HG03159 (cell line): ENCODE results near the gene SEMA6A.

ENCODE experiments used
- ATAC-seq: cut with Tn5 transposase; IDR thresholded peaks from one replicate; pipeline ENCODE4 v1.9.1; 2021; ENCODE audit warnings: mild to moderate bottlenecking, moderate library complexity; ENCODE audit not compliant: unreplicated experiment

The SEMA6A gene

DNA sequence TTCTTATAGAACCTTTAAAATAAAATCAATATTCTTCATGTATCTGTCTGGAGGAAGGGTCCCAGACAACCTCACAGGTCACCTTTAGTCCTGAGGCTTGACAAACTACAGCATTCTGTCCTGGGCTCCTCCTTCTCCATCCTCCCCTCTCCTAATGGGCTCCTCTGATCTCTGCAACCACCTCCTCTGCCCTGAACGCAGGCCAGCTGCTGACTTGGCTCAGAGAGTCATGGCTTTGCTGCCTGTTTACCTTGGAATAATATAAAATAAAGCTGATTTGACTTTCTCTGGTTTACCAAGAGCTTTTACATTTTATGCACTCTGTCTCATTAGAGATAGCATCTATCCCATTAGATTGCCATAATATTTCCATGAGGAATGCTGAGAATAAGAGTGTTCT lies 159.4 kb downstream of the SEMA6A start:
- ATAC-seq, result no peak

DNA sequence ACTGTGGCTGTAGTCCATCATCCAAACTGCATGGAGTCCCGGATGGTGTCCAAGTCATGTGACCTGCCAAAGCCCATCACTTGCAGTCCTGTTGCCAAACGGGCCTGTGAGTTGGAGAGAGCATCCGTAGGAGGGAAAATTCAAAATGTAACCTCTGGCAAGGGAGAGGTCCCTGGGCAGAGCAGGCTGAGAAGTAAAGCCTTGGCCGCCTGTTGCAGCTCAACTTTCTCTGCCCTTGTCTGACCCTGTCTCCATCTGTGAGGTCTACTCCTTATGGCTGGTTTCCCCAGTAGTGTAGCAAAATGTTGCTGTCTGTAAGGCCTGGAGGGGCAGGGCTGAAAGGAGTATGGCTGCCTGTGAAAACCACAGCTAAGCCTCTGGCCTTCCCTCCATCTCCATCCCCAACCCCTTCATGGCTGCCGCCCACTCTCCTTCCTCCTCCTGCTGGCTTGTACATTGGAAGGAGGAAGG lies 163.5 kb downstream of the SEMA6A start:
- no peak for ATAC-seq

DNA sequence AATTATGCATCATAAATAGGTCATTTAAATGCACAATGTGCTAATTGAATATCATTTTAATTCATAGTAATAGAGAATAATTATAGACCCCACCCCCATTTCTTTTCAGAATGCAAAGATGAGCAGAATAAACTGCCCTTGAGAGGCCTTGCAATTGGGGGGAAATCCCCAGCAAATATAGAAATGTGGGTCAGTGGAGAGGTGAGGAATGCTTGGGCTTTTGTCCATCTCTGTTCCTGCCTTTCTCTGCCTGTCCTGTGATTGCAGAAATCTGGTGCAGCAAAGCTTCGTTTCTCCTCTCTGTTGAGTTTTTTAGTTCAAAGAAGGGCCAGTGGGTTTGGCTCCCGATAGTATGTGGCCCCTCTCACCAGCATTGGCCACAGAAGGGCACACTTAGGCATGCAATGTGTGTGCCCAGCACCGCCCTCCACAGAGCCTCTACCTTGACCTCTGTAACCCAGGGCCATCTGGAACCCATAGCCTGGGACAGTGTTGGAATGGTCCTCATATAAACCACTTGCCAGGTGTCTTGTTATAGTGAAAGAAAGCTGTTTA lies 164.2 kb downstream of the SEMA6A start:
- no peak for ATAC-seq

DNA sequence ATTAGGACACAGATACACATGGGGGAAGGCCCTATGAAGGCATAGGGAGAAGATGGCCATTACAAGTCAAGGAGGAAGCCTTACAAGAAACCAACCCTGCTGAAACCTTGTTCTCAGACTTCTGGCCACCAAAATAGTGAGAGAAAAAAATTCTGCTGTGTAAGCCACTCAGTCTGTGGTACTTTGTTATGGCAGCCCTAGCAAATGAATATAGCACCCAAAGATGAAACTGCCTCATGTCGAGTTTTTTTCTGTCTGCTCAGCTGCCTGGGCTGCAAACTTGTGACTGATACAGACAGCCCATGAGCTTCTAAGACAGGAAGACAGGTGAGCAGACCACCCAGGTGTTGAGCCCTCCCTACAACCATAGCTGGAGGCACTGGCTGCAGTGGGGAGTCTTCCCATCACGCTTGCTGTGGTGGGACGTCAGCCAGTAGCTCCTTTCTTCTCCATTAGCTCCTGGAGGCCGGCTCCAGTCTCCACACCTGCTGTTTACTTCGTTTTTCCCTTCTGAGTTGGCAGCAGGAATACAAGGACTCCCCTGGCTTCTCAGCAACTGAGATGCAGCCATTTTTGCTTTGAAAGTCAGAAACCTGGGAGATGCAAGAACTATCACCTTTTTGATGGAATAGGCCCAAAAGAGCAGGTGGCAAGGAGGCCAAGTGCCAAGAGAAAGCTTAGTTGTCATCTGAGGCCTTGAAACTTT lies 164.9 kb downstream of the SEMA6A start:
- no peak for ATAC-seq

DNA sequence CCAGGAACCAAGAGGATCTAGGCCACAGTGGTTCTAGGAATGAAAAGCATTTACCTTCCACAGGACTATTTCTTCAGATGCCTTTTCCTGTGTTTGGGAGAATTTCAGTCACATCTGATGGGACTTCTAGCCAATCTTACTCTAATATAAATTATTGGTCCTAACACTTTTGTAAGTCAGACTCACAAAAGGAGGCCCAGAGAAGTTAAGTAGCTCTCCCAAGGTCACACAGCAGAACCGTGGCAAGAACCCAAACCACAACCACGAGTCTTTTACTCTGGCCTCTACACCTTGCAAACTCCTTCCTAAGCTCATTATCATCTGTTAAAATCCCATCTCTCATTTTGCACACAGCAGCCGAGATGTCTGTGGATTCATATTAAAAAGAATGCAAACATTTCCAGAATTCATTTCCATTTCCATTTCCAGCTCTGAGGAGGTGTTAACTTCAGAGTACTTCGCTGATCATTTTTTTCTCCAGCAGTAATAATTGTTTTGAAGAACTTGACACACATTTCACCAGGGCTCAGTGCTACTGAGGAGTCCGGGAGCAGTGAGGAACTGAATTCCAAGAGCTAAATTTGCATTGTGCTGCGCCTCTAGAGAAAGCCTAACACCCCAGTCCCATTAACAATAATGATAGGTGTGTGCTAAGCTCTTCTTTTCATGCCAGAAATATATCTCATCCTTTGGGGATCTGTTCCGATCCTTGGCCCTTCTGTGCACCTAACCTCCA lies 168.1 kb downstream of the SEMA6A start:
- no peak for ATAC-seq

DNA sequence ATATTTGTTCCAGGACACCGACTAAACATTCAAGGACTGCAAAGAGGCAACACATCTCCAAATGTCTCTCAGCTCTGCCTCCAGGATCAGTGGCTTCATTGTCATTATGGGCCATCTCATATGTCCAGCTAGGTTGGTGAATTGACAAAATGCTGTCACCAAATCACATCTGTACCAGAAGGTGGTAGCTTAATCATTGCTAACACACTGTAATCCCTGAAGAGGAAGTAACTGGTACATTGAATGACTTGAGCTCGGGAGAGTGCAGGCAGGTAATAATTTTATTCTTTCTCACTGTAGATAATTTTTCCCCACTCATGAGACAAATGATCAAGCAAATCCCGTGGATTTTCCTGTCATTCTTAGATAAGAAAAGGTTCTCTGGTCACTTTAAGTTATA lies 169.8 kb downstream of the SEMA6A start:
- ATAC-seq, result no peak

DNA sequence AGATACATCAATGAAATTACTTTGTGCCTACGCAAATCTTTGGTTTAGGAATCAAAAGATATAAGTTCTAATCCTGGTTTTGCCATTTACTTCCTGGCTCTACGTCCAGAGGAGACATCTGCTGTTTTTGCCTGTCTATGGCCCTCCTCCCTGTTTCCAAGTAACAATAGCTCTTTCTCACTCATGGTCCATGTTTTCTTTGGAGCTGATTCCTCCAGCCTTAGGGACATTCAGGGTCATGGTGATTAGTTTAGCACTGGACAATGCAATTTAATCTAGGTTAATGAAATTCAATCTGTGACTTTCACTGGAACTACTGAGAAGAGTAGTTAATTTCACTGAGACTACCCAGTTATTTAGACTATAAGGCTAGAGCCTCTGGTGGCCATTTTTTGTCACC lies 170.6 kb downstream of the SEMA6A start:
- no peak for ATAC-seq

DNA sequence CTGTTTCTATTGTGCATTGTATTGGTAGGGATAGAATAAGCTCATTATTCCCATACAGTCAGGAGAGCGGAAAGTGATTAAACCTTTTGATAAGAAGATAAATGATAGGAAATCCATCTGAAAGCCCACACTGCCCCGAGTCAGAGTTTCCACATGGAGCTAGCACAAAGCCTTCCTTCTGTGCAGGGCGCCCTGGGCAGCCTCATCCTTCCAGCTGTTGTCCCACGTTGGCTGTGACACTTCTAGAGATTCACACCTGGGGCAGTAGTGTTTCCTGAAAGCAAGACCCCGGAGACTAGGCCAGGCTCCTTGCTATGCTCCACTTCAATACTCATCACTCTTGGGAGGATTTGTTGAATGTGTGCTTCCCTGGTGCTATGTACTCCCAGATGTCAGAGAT lies 172.4 kb downstream of the SEMA6A start:
- ATAC-seq, result no peak

DNA sequence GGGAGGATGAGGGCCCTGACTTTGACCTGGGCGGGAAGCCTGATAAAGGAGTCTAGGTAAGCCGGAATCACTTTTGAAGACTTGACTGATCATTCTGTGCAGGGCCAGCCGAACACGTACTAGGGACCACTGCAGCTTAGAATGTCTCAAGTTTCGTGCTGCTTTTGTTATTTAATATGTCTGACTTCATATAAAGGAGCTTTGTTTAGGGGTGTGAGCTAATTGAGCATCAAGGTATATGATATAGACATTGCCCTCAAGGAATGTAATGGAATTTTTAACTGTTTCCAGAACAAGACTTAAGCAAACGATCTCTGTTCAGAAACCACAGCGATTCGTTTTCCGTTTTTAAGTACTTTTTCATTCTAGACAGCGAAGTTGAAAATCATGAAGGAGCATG lies 173.0 kb downstream of the SEMA6A start:
- no peak for ATAC-seq

DNA sequence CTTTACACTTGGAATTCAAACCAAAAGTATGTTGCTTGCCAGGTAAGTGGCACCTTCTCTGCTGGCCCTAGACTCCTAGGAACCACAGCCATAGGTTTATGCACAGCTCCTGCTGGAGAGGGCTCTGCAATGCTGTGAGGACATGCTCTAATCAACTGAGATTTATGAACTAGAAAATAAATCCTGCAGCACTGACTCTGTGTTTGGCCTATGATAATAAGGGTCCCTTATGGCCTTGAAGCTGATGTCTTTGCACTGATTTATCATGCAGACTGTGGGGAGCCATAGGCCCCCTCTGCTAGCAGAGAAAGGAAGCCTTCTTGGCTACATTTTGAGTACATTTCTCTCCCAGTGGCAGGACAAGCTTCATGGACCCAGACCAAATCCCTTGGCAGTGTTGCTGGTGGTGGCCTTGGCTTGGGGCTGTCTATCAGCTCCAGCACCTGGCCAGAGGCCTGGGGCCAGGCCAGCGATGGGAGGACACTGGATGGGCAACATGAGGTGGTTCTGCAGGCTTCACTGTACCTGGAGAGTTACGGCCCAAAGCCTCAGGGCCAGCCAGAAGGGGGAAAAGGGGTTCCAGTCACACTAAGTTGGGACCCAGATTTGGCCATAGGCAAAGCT lies 178.0 kb downstream of the SEMA6A start:
- no peak for ATAC-seq

DNA sequence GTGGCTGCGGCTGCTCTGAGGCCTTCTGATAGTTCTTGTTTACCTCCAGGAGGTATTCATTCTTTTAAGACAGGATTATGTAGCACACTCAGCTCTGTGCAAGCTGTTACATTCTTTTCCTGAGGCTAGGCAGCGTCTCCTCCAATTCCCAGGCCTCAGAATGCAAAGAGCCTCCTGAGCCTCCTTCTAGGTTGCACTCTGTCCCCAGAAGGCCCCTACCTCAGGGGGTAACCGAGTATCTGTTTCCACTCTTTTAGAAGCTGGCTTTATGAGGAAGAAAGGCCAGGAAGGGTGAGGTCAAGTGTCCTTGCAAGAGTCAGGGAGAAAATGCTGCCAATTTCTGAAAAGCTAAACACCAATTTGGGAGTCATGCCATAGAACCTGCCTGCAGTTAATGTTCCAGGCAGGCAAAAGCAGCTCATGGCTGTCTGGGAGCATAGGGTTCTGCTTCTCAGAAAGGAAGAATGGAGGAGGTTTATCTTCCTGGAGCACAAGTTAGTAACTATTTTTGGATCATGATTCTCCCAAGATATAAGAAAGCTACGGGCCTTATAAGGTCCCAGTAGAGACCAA lies 178.9 kb downstream of the SEMA6A start:
- no peak for ATAC-seq

DNA sequence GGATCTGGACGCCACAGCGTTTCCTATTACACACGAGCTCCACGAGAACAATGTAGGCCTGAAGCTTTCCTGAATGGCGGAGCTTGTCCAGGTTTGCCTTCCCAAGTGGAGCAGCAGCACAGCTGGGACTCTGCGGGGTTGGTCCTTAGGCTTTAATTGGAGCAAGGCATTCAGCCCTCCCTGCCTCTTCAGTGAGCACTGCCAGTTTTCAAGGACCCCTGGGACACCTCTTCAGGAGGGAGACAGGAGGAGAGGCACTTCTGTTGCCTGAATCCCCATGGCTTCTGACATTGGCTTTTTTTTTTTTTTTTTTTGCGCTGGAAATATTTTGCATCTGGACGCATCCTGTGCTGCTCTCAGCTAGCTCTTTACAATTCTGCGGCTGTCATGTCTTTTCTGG lies 179.4 kb downstream of the SEMA6A start:
- ATAC-seq, result no peak

DNA sequence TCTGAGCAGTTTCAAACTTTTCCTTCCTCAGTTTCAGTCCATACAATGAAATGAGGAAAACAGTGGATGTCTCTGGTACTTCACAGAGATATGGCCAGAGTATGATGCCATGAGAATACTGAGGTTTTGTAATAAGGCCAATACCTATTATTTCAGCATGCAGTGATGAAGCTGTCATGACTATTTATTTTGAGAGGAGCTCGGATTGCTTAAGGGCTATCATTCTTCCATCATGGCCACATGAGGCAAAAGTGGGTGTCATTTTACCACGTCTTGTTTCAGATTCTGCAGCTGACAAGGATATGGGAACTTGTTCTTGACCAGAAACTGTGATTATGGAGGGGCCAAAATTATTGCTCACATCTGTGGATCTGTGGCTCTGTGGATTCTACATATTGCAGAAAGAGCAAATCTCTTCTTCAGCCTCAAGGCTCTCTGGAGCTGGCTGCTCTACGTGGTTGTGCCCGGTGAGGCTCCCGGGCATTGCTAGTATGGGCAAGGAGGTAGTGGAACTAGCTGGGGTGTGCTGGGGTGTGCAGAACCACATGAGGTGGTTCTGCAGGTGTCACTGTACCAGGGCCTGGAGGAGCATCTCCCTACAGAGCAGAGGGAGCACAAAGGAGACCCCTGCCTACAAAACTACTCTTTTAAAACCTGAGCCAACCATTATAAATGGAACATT lies 180.3 kb downstream of the SEMA6A start:
- no peak for ATAC-seq
